Liver (tissue), 3 donors: ENCODE measurements around the gene CDH4.

Source experiments
- CTCF ChIP-seq: fragments of 150-350 bp; IDR thresholded peaks from 2 replicates; pipeline ENCODE4 v1.5.1; 2017; ENCODE audit warnings: improper control_type of control experiment, low read depth, low read length; ENCODE audit not compliant: missing input control
- EGR1 ChIP-seq, 2 donors: IDR thresholded peaks; 2 replicates each; pipeline ENCODE4 v1.6.1; 2016 to 2018; ENCODE audit warnings: antibody characterized with exemption in 2 of 2, low read depth in 2 of 2
- FOXA1 ChIP-seq: IDR thresholded peaks from 2 replicates; pipeline ENCODE4 v1.6.1; 2016; ENCODE audit warnings: antibody characterized with exemption
- GABPA ChIP-seq, 2 donors: IDR thresholded peaks in 1 of 2; conservative IDR thresholded peaks in 1 of 2; 2 replicates each; pipeline ENCODE4 v1.6.1; 2016; ENCODE audit warnings: antibody characterized with exemption in 2 of 2, mild to moderate bottlenecking in 1 of 2, moderate library complexity in 1 of 2
- JUND ChIP-seq, 2 donors: IDR thresholded peaks; 2 replicates each; pipeline ENCODE4 v1.6.1; 2016; ENCODE audit warnings: antibody characterized with exemption in 2 of 2
- MAX ChIP-seq: IDR thresholded peaks from 2 replicates; pipeline ENCODE4 v1.6.1; 2016; ENCODE audit warnings: antibody characterized with exemption
- RAD21 ChIP-seq, 2 donors: IDR thresholded peaks; 2 replicates each; pipeline ENCODE4 v1.6.1; 2016; ENCODE audit warnings: antibody characterized with exemption in 2 of 2, mild to moderate bottlenecking in 2 of 2
- REST ChIP-seq: IDR thresholded peaks from 2 replicates; pipeline ENCODE4 v1.6.1; 2016; ENCODE audit warnings: antibody characterized with exemption, mild to moderate bottlenecking
- RXRA ChIP-seq, 2 donors: IDR thresholded peaks; 2 replicates each; pipeline ENCODE4 v1.6.1; 2017 to 2018; ENCODE audit warnings: antibody characterized with exemption in 2 of 2, mild to moderate bottlenecking in 1 of 2
- SP1 ChIP-seq: IDR thresholded peaks from 2 replicates; pipeline ENCODE4 v1.6.1; 2018; ENCODE audit warnings: antibody characterized with exemption, mild to moderate bottlenecking
- TAF1 ChIP-seq: conservative IDR thresholded peaks from 2 replicates; pipeline ENCODE4 v1.6.1; 2016; ENCODE audit warnings: antibody characterized with exemption, mild to moderate bottlenecking
- YY1 ChIP-seq: IDR thresholded peaks from 2 replicates; pipeline ENCODE4 v1.6.1; 2016; ENCODE audit warnings: antibody characterized with exemption, mild to moderate bottlenecking
- ZBTB33 ChIP-seq: IDR thresholded peaks from 2 replicates; pipeline ENCODE4 v1.6.1; 2016; ENCODE audit warnings: antibody characterized with exemption
- donor health status: healthy.
- donor health status: healthy.

GRCh38 chr20:61366914-61367313, 114.9 kb downstream of the CDH4 start:
- TF ChIP-seq CTCF (no peak), RAD21 (IDR thresholded peaks at IDR 0.05) (no peak), MAX (no peak), ZBTB33 (no peak), FOXA1 (no peak), REST (no peak), RXRA (IDR thresholded peaks at IDR 0.05) (no peak), GABPA (IDR thresholded peaks at IDR 0.05 in 1 of 2, conservative IDR thresholded peaks at IDR 0.05 in 1 of 2) (no peak), YY1 (no peak), TAF1 (no peak), EGR1 (IDR thresholded peaks at IDR 0.05; ENCODE audit: low read depth in 2 of 2) (no peak), JUND (IDR thresholded peaks at IDR 0.05) (no peak), SP1 (no peak)
